ENCODE results near the gene MAD2L1.

DNA sequence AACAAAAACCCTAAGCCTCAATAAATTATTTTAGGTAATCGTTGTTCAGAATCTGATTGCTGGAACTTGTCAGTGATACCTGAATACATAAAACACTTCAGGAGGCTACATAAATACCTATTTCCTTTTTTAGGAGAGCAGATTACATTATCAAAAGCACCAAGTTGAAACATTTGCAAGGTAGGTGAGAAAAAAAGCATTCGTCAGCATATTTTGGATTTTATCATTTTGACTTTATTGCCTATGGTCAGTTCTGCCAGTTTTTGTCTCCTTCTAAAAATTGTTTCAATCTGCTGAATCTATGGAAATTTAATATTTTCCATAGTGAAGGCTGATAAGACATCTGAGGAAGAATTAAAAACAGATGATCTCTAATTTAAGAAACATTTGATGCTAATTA, 16.5 kb upstream of the MAD2L1 start:
- TF ChIP-seq CTCF (IDR thresholded peaks at IDR 0.05) (no peak), POLR2A (IDR thresholded peaks at IDR 0.05) (no peak)

Measured in vagina (tissue), 2 donors.